Measurements from ENCODE around the gene PDZD2.

The PDZD2 gene

GRCh38 chr5:31664566-31664965 is 25.6 kb downstream of the PDZD2 start:
- TF ChIP-seq CTCF (IDR thresholded peaks at IDR 0.05; ENCODE audit: low read depth, low read length) = peak; percentile 85
- H3K4me1 ChIP-seq = no peaks in the 10 kb centered on the region; the same call in 1 of the 2 replicates
- no peaks in the 10 kb centered on the region for H3K27me3 ChIP-seq
- H3K9me3 ChIP-seq = no peaks in the 10 kb centered on the region
- H3K36me3 ChIP-seq = no peaks in the 10 kb centered on the region
- peak; percentile 53 for DNase-seq
- H3K4me3 ChIP-seq (ENCODE audit: low read depth, low read length) = no peak overlapping the region

- H3K9me3 ChIP-seq = no peaks in the 10 kb centered on the region
- no peak for DNase-seq
- H3K4me3 ChIP-seq (ENCODE audit: low read depth, low read length) = no peak overlapping the region
- H3K36me3 ChIP-seq = no peaks in the 10 kb centered on the region
- no peak for TF ChIP-seq CTCF (IDR thresholded peaks at IDR 0.05; ENCODE audit: low read depth, low read length)
- no peaks in the 10 kb centered on the region for H3K4me1 ChIP-seq
- H3K27me3 ChIP-seq = no peaks in the 10 kb centered on the region
Observed at GRCh38 chr5:31671339-31671741, 32.4 kb downstream of the PDZD2 start.

GRCh38 chr5:31674371-31674951 is 35.5 kb downstream of the PDZD2 start:
- H3K9me3 ChIP-seq = no peaks in the 10 kb centered on the region
- H3K4me1 ChIP-seq = no peaks in the 10 kb centered on the region
- no peak for TF ChIP-seq CTCF (IDR thresholded peaks at IDR 0.05; ENCODE audit: low read depth, low read length)
- no peaks in the 10 kb centered on the region for H3K36me3 ChIP-seq
- no peak overlapping the region for H3K4me3 ChIP-seq (ENCODE audit: low read depth, low read length)
- H3K27me3 ChIP-seq = no peaks in the 10 kb centered on the region
- DNase-seq = no peak

GRCh38 chr5:31675472-31675871 is 36.5 kb downstream of the PDZD2 start:
- Histone ChIP-seq H3K9me3 (no peaks in the 10 kb centered on the region), H3K27me3 (no peaks in the 10 kb centered on the region), H3K4me3 (ENCODE audit: low read depth, low read length) (no peak overlapping the region), H3K36me3 (no peaks in the 10 kb centered on the region), H3K4me1 (no peaks in the 10 kb centered on the region)
- no peak for TF ChIP-seq CTCF (IDR thresholded peaks at IDR 0.05; ENCODE audit: low read depth, low read length)
- DNase-seq = no peak

GRCh38 chr5:31678180-31678579 is 39.2 kb downstream of the PDZD2 start:
- TF ChIP-seq CTCF (IDR thresholded peaks at IDR 0.05; ENCODE audit: low read depth, low read length) = no peak

GRCh38 chr5:31680528-31680927 is 41.6 kb downstream of the PDZD2 start:
- Histone ChIP-seq H3K4me3 (ENCODE audit: low read depth, low read length) (no peak overlapping the region), H3K27me3 (no peaks in the 10 kb centered on the region), H3K36me3 (no peaks in the 10 kb centered on the region), H3K9me3 (no peaks in the 10 kb centered on the region), H3K4me1 (peaks cover 4% of the 10 kb centered on the region; the same call in 1 of the 2 replicates)
- peak; percentile 50 for DNase-seq
- peak; percentile 21 for TF ChIP-seq CTCF (IDR thresholded peaks at IDR 0.05; ENCODE audit: low read depth, low read length)

More at GRCh38 chr5:31678180-31678579, 39.2 kb downstream of the PDZD2 start:
- Histone ChIP-seq H3K9me3 (no peaks in the 10 kb centered on the region), H3K36me3 (no peaks in the 10 kb centered on the region), H3K4me1 (peaks cover 4% of the 10 kb centered on the region; the same call in 1 of the 2 replicates), H3K27me3 (no peaks in the 10 kb centered on the region), H3K4me3 (ENCODE audit: low read depth, low read length) (no peak overlapping the region)
- peak; percentile 28 for DNase-seq
